ENCODE data around the gene CLSTN3. TPM values are rescaled to one million over a fixed set of nuclear protein-coding genes. Genes with fewer than 3 reads are reported as not detected.

CLSTN3 gene
- total and polyA plus RNA-seq, 2 of the 8 experiments (the other 6 are each of a cell fraction or from before 2014, with no cell fraction given): 20.4 to 26.3 TPM

DNA sequence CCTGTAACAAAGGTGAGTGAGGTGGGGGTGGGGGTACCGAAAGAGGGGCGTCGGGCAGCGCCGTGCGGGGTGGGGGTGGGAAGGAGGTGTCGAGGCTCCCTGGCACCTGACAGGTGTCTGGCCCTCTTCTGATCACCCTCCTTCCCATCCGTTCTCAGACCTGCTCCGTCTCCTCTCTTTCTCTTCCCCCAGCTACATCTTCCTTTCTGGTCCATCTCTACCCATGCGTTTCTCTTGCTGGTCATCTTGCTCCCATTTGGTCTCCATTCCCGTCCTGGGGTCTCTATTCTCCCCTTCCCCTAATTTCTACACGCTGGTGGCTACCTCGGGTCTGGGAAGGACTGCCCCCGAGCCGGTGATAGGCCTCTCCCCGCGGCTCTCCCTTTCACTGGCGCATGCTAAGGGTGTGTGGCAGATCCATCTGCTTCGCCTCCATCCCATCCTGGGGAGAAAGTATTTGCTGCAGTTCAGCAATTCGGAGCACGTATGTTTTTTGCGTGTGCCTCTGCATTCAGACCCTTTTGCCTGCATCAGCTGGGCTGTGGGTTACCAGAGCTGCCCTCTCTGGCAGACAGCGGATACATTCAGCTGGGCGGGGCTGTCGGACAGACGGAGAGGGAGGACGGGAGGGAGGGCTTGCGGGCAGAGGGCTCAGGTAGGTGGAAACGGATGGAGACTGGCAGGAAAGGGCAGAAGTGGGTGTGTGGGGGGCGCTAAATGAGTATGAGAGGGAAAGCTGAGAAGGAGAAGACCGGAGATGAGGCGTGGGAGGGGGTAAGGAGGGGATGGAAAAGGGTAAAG, 730 bp downstream of the CLSTN3 start:
- Histone ChIP-seq H3K27ac (ENCODE audit: low read depth, low read length) (no peak overlapping the region), H2AFZ (ENCODE audit: low read length) (no peak overlapping the region; the same call in none of the 2 replicates)
- CTCF ChIA-PET (ENCODE audit: partially characterized antibody): interaction anchor here (0.6 to 1.8 kb wide), 11 partner anchors 9 to 112 kb away, joined by 3 to 8 read pairs (median 3); partner anchors contain the start of gene LPCAT3
- TF ChIP-seq, protein P1, sequence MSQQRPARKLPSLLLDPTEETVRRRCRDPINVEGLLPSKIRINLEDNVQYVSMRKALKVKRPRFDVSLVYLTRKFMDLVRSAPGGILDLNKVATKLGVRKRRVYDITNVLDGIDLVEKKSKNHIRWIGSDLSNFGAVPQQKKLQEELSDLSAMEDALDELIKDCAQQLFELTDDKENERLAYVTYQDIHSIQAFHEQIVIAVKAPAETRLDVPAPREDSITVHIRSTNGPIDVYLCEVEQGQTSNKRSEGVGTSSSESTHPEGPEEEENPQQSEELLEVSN (IDR thresholded peaks at IDR 0.05): peak; percentile 13; the same call in 1 of the 2 replicates
- TF ChIP-seq TAF7 (optimal IDR thresholded peaks at IDR 0.05; ENCODE audit: borderline replicate concordance, low read depth, low read length): peak; percentile 38
- TF ChIP-seq ASH2L (IDR thresholded peaks at IDR 0.05; ENCODE audit: low read length): peak; percentile 26
- TF ChIP-seq, protein P2, sequence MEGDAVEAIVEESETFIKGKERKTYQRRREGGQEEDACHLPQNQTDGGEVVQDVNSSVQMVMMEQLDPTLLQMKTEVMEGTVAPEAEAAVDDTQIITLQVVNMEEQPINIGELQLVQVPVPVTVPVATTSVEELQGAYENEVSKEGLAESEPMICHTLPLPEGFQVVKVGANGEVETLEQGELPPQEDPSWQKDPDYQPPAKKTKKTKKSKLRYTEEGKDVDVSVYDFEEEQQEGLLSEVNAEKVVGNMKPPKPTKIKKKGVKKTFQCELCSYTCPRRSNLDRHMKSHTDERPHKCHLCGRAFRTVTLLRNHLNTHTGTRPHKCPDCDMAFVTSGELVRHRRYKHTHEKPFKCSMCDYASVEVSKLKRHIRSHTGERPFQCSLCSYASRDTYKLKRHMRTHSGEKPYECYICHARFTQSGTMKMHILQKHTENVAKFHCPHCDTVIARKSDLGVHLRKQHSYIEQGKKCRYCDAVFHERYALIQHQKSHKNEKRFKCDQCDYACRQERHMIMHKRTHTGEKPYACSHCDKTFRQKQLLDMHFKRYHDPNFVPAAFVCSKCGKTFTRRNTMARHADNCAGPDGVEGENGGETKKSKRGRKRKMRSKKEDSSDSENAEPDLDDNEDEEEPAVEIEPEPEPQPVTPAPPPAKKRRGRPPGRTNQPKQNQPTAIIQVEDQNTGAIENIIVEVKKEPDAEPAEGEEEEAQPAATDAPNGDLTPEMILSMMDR (IDR thresholded peaks at IDR 0.05; ENCODE audit: control extremely low read depth in 1 of 3, insufficient read depth in 1 of 3, low read depth in 1 of 3, low read length in 3 of 3): peak in 1 of 3 experiments; percentile 15; a peak in 1 of 4 replicates
- peak; percentile 13 to 88; a peak in 2 of 4 replicates for TF ChIP-seq SIN3A (conservative IDR thresholded peaks at IDR 0.05 in 1 of 2, IDR thresholded peaks at IDR 0.05 in 1 of 2; ENCODE audit: low read depth in 1 of 2, low read length in 2 of 2)
- peak; percentile 29 for TF ChIP-seq CTBP2 (IDR thresholded peaks at IDR 0.05; ENCODE audit: borderline replicate concordance, insufficient read depth, insufficient read length, low read length)

More for the DNA sequence above, 730 bp downstream of the CLSTN3 start:
- Histone ChIP-seq H2BK120ac (replicated peaks; ENCODE audit: low read depth, low read length) (no peak overlapping the region), H3K4me3 (ENCODE audit: extremely low read depth in 1 of 4, insufficient read depth in 2 of 4, low read depth in 3 of 4, low read length in 4 of 4) (peak overlapping the region; percentile 68 to 82 (median 74)), H3K79me2 (ENCODE audit: control insufficient read depth in 1 of 2, insufficient read depth in 2 of 2, low read length in 2 of 2) (no peaks in the 10 kb centered on the region), H3K18ac (ENCODE audit: extremely low read depth, low read length) (no peak overlapping the region; the same call in 1 of the 2 replicates), H3K56ac (replicated peaks; ENCODE audit: insufficient read length, low read depth, low read length) (no peak overlapping the region), H3K23ac (ENCODE audit: insufficient read length) (no peak overlapping the region), H4K8ac (ENCODE audit: extremely low read depth, insufficient read depth, low read length) (peak overlapping the region; percentile 62; the same call in 1 of the 2 replicates), H3K23me2 (ENCODE audit: low read depth, low read length) (peaks cover 19% of the 10 kb centered on the region), H3K4me2 (ENCODE audit: insufficient read depth in 1 of 2, low read depth in 2 of 2, low read length in 2 of 2) (peak overlapping the region; percentile 90 to 100), H3K36me3 (ENCODE audit: control insufficient read depth in 2 of 4, insufficient read depth in 4 of 4, low read length in 3 of 4) (peaks cover 0 to 7% (median under 1%) of the 10 kb centered on the region in 4 experiments; a peak in 4 of 8 replicates), H2BK15ac (ENCODE audit: low read length) (no peak overlapping the region), H3K27me3 (replicated peaks in 1 of 4; ENCODE audit: control insufficient read depth in 3 of 4, extremely low read depth in 1 of 4, insufficient read depth in 3 of 4, low read length in 3 of 4) (peaks cover 0 to 9% (median 5%) of the 10 kb centered on the region in 4 experiments; a peak in 5 of 7 replicates), H3K79me1 (ENCODE audit: low read depth, low read length) (peaks cover 2% of the 10 kb centered on the region; the same call in 1 of the 2 replicates), H2BK5ac (ENCODE audit: low read depth, low read length) (0 out of 2 replicates have a peak overlapping the region, but pooled peaks have one; percentile 24), H2AK5ac (ENCODE audit: low read depth, low read length) (no peak overlapping the region), H3K4ac (replicated peaks; ENCODE audit: insufficient read length, low read depth, low read length) (peak overlapping the region; percentile 57), H4K20me1 (replicated peaks in 1 of 2; ENCODE audit: control insufficient read depth in 1 of 2, insufficient read depth in 2 of 2, low read length in 2 of 2) (peaks cover 0 to 3% of the 10 kb centered on the region in 2 experiments), H3K4me1 (replicated peaks in 1 of 4; ENCODE audit: control insufficient read depth in 3 of 4, insufficient read depth in 4 of 4, low read length in 3 of 4) (peaks cover 0 to 18% (median 7%) of the 10 kb centered on the region in 4 experiments; a peak in 6 of 7 replicates), H2BK12ac (ENCODE audit: low read depth, low read length) (no peak overlapping the region), H4K91ac (replicated peaks; ENCODE audit: insufficient read length, low read length) (no peak overlapping the region), H3K14ac (ENCODE audit: insufficient read length) (no peak overlapping the region), H3K9ac (replicated peaks in 1 of 4; ENCODE audit: extremely low read depth in 1 of 4, low read depth in 3 of 4, low read length in 3 of 4) (peak overlapping the region in 2 of 4 experiments; percentile 6 to 36; a peak in 1 of 7 replicates), H4K5ac (ENCODE audit: insufficient read length, low read depth, low read length) (no peak overlapping the region), H2BK20ac (ENCODE audit: low read length) (no peak overlapping the region), H3K9me3 (ENCODE audit: insufficient read depth in 2 of 2, low read depth in 1 of 2, low read length in 1 of 2) (no peaks in the 10 kb centered on the region)
- 4% methylated on average over 25 of the region's 32 CpGs; no CpG with 5 or more reads in 1 of the 2 experiments for WGBS, 2 experiments (ENCODE audit: extremely low coverage in 1 of 2, insufficient coverage in 1 of 2, insufficient read length in 1 of 2, insufficient replicate concordance in 2 of 2, low coverage in 1 of 2, low lambda C conversion rate in 2 of 2, missing lambda C conversion rate in 1 of 2)
- POLR2A ChIA-PET (ENCODE audit: partially characterized antibody): interaction anchor here (0.9 to 3.4 kb wide), 10 partner anchors 10 to 186 kb away, joined by 3 to 21 read pairs (median 5); partner anchors contain the start of genes C12orf57 and RNU7-1
- FAIRE-seq (no peak), DNase-seq (ENCODE audit: low read depth in 1 of 2, low spot score in 2 of 2) (peak in 1 of 2 experiments; percentile 78)
